ENCODE measurements around the gene TACR2. TPM values are rescaled to one million over a fixed set of nuclear protein-coding genes. Genes with fewer than 3 reads are reported as not detected.
A peak's percentile ranks its signal among the peaks of the same experiment; 100 is the strongest.

The TACR2 gene
- total RNA-seq, 1 donor from 2014 or later = not detected

GRCh38 chr10:69449841-69450240 is 33.1 kb upstream of the TACR2 start:
- peaks cover 9% of the 10 kb centered on the region for H3K27me3 Mint-ChIP-seq (ENCODE audit: unreplicated experiment)
- DNase-seq (ENCODE audit: extremely low spot score, unreplicated experiment) = no peak
- peak; percentile 48 for TF ChIP-seq CTCF (IDR thresholded peaks at IDR 0.05)
- H3K9me3 Mint-ChIP-seq (ENCODE audit: unreplicated experiment) = no peaks in the 10 kb centered on the region
- H3K4me3 Mint-ChIP-seq (ENCODE audit: unreplicated experiment) = no peak overlapping the region
- H3K36me3 Mint-ChIP-seq (ENCODE audit: unreplicated experiment) = no peaks in the 10 kb centered on the region
- peaks cover 12% of the 10 kb centered on the region for H3K4me1 Mint-ChIP-seq (ENCODE audit: unreplicated experiment)
- no peak overlapping the region for H3K27ac Mint-ChIP-seq (ENCODE audit: unreplicated experiment)

GRCh38 chr10:69446650-69447151 is 30.0 kb upstream of the TACR2 start:
- no peak overlapping the region for H3K27ac Mint-ChIP-seq (ENCODE audit: unreplicated experiment)
- TF ChIP-seq CTCF (IDR thresholded peaks at IDR 0.05) = no peak
- DNase-seq (ENCODE audit: extremely low spot score, unreplicated experiment) = no peak
- no peak overlapping the region for H3K4me3 Mint-ChIP-seq (ENCODE audit: unreplicated experiment)
- no peaks in the 10 kb centered on the region for H3K36me3 Mint-ChIP-seq (ENCODE audit: unreplicated experiment)
- no peaks in the 10 kb centered on the region for H3K27me3 Mint-ChIP-seq (ENCODE audit: unreplicated experiment)
- no peaks in the 10 kb centered on the region for H3K9me3 Mint-ChIP-seq (ENCODE audit: unreplicated experiment)
- H3K4me1 Mint-ChIP-seq (ENCODE audit: unreplicated experiment) = peaks cover 10% of the 10 kb centered on the region

GRCh38 chr10:69446229-69446628 is 29.5 kb upstream of the TACR2 start:
- Mint-ChIP-seq H3K9me3 (ENCODE audit: unreplicated experiment) (no peaks in the 10 kb centered on the region), H3K27ac (ENCODE audit: unreplicated experiment) (no peak overlapping the region), H3K4me1 (ENCODE audit: unreplicated experiment) (peaks cover 9% of the 10 kb centered on the region), H3K27me3 (ENCODE audit: unreplicated experiment) (no peaks in the 10 kb centered on the region), H3K4me3 (ENCODE audit: unreplicated experiment) (no peak overlapping the region), H3K36me3 (ENCODE audit: unreplicated experiment) (no peaks in the 10 kb centered on the region)
- no peak for TF ChIP-seq CTCF (IDR thresholded peaks at IDR 0.05)
- no peak for DNase-seq (ENCODE audit: extremely low spot score, unreplicated experiment)

GRCh38 chr10:69445041-69445440 is 28.3 kb upstream of the TACR2 start:
- Mint-ChIP-seq H3K27ac (ENCODE audit: unreplicated experiment) (no peak overlapping the region), H3K4me3 (ENCODE audit: unreplicated experiment) (no peak overlapping the region), H3K4me1 (ENCODE audit: unreplicated experiment) (peaks cover 4% of the 10 kb centered on the region), H3K9me3 (ENCODE audit: unreplicated experiment) (no peaks in the 10 kb centered on the region), H3K27me3 (ENCODE audit: unreplicated experiment) (no peaks in the 10 kb centered on the region), H3K36me3 (ENCODE audit: unreplicated experiment) (no peaks in the 10 kb centered on the region)
- DNase-seq (ENCODE audit: extremely low spot score, unreplicated experiment) = no peak
- no peak for TF ChIP-seq CTCF (IDR thresholded peaks at IDR 0.05)

GRCh38 chr10:69443354-69443753 is 26.6 kb upstream of the TACR2 start:
- H3K36me3 Mint-ChIP-seq (ENCODE audit: unreplicated experiment) = no peaks in the 10 kb centered on the region
- no peaks in the 10 kb centered on the region for H3K9me3 Mint-ChIP-seq (ENCODE audit: unreplicated experiment)
- no peak for DNase-seq (ENCODE audit: extremely low spot score, unreplicated experiment)
- peaks cover 12% of the 10 kb centered on the region for H3K4me1 Mint-ChIP-seq (ENCODE audit: unreplicated experiment)
- TF ChIP-seq CTCF (IDR thresholded peaks at IDR 0.05) = no peak
- no peaks in the 10 kb centered on the region for H3K27me3 Mint-ChIP-seq (ENCODE audit: unreplicated experiment)
- no peak overlapping the region for H3K4me3 Mint-ChIP-seq (ENCODE audit: unreplicated experiment)
- no peak overlapping the region for H3K27ac Mint-ChIP-seq (ENCODE audit: unreplicated experiment)
